Left ventricle myocardium inferior (tissue), 1 donor: ENCODE results near the gene CPAMD8. TPM values are rescaled to one million over a fixed set of nuclear protein-coding genes. Genes with fewer than 3 reads are reported as not detected.

Source experiments
- DNase-seq: peaks from one replicate; pipeline ENCODE4 v3.0.0-alpha.2; 2020
- H3K27ac ChIP-seq: fragments of 200-600 bp; replicated peaks from 2 replicates; pipeline ENCODE4 v1.8.0; 2021
- H3K27me3 ChIP-seq: fragments of 200-600 bp; 2 replicates; pipeline ENCODE4 v1.8.0; 2021; ENCODE audit warnings: low read depth
- H3K36me3 ChIP-seq: fragments of 200-600 bp; 2 replicates; pipeline ENCODE4 v1.8.0; 2021
- H3K4me1 ChIP-seq: fragments of 200-600 bp; 2 replicates; pipeline ENCODE4 v1.8.0; 2021
- H3K4me3 ChIP-seq: fragments of 200-600 bp; 2 replicates; pipeline ENCODE4 v1.8.0; 2021; ENCODE audit warnings: mild to moderate bottlenecking, moderate library complexity
- H3K9me3 ChIP-seq: fragments of 200-600 bp; replicated peaks from 2 replicates; pipeline ENCODE4 v1.8.0; 2021
- CTCF ChIP-seq: fragments of 200-600 bp; IDR thresholded peaks from 2 replicates; pipeline ENCODE4 v1.8.0; 2021; ENCODE audit warnings: antibody characterized with exemption, mild to moderate bottlenecking, borderline replicate concordance
- intact Hi-C: fragments of 100-400 bp; cut with micrococcal nuclease; formaldehyde crosslinking; loops from one replicate; pipeline ENCODE4 v1.11.0; 2022
- total RNA-seq: library from RNA; stranded (reverse); fragmentation: NEBNext Ultra II Directional; extraction: Animal tissue kit (Norgen Biotek cat#: 25700); gene quantifications from one replicate; pipeline ENCODE4 v1.2.1, GENCODE V29; 2021
- donor health status: DM: no; HTN: yes; CAD: no; lungs with severe emphysema.

CPAMD8 gene
- total RNA-seq, 1 donor from 2014 or later: 13.7 TPM

DNA sequence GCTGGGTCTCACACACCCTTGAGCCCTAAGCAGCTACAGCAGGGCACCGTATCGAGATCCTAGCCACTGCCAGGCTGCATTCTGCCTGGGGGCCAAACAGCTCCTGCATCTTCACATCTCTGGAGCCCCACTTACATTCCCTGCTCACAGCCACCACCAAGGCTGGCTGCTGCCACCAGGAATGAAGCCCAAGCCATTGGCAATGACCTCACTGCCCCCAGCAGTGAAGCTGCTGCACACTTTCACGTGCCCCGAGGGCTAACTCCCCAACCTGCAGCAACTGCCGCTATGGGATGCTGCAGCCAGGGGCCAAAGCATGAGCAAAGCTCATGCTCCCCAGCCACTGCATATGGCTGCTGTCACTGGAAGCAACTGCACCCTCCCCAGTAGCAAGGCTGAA is 95.9 kb downstream of the CPAMD8 start:
- H3K27ac ChIP-seq: no peak overlapping the region
- H3K4me3 ChIP-seq: no peak overlapping the region
- H3K4me1 ChIP-seq: no peaks in the 10 kb centered on the region
- TF ChIP-seq CTCF: no peak
- H3K36me3 ChIP-seq: peaks cover 12% of the 10 kb centered on the region
- intact Hi-C loops: no loop called here
- peaks cover 11% of the 10 kb centered on the region for H3K27me3 ChIP-seq
- DNase-seq: no peak
- peaks cover 53% of the 10 kb centered on the region for H3K9me3 ChIP-seq

DNA sequence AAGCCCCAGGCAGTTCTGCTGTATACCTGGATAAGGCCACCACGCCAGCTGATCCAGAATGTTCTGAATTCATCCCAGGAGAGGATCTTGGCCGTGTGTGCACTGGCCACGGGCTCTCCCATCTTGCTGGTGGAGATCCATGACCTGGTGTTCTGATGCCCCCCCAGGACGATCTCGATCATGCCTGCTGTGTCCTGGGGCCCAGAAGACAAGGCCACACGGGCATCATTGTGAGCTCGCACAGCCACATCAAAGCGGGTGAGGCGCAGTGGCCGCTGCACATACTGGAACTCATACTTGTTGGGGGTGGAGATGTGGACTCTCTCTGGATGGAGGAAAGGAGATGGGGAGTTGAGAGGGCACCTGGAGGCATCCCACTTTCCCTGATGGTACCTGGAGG is 97.7 kb downstream of the CPAMD8 start:
- no peak for DNase-seq
- intact Hi-C loops: no loop called here
- Histone ChIP-seq H3K27me3 (peaks cover 11% of the 10 kb centered on the region), H3K9me3 (peaks cover 45% of the 10 kb centered on the region), H3K4me1 (no peaks in the 10 kb centered on the region), H3K27ac (no peak overlapping the region), H3K36me3 (peaks cover 19% of the 10 kb centered on the region), H3K4me3 (no peak overlapping the region)
- TF ChIP-seq CTCF: no peak

GRCh38 chr19:16928351-16928750 is 98.3 kb downstream of the CPAMD8 start:
- Histone ChIP-seq H3K9me3 (peaks cover 39% of the 10 kb centered on the region), H3K4me3 (no peak overlapping the region)
- intact Hi-C loops: no loop called here

DNA sequence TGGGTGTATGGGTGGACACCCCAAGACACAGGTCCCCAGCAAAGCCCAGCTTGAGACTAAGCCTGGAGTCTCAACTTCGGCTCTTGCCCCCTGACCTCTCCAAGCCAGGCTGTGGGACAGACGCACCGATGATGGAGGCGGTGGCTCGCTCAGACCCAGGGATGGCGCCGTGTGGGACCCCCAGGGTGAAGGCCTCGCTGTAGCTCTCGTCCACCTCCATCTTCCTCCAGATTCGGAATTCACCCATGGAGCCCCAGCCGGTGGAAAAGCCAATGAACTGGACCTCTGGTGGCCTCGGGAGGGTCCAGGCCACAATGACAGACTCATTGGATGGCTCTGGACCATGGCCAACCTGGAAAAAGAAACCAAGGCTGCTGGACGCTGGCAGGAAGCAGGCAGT is 98.7 kb downstream of the CPAMD8 start:
- DNase-seq: no peak
- intact Hi-C loops: no loop called here
- Histone ChIP-seq H3K27me3 (peaks cover 11% of the 10 kb centered on the region), H3K27ac (no peak overlapping the region), H3K4me3 (no peak overlapping the region), H3K9me3 (peaks cover 37% of the 10 kb centered on the region), H3K4me1 (no peaks in the 10 kb centered on the region), H3K36me3 (peaks cover 19% of the 10 kb centered on the region)
- TF ChIP-seq CTCF: no peak

More at GRCh38 chr19:16928351-16928750, 98.3 kb downstream of the CPAMD8 start:
- peaks cover 19% of the 10 kb centered on the region for H3K36me3 ChIP-seq
- TF ChIP-seq CTCF: no peak
- H3K27me3 ChIP-seq: peaks cover 11% of the 10 kb centered on the region
- H3K4me1 ChIP-seq: no peaks in the 10 kb centered on the region
- no peak overlapping the region for H3K27ac ChIP-seq
- no peak for DNase-seq

DNA sequence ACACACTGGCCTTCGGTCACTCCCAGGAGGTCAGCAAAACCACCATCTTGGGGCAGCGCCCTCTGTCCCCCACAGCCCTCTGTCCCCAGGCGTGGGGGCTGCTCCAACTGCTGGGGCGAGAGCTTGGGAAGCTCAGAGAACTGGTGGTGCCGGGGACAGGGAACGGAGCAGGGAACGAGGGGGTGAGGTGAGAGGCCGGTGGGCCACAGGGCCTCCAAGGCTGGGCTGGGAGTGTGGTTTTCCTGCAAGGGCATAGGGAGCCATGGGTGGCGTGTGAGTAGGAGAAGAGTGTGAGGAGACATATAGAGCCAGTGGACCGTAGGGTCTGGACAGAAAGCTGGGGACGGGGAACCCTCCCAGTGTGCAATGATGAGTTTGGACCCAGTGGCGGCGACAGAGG is 103.7 kb downstream of the CPAMD8 start:
- Histone ChIP-seq H3K4me1 (no peaks in the 10 kb centered on the region), H3K27me3 (no peaks in the 10 kb centered on the region), H3K9me3 (peaks cover 32% of the 10 kb centered on the region), H3K4me3 (no peak overlapping the region), H3K36me3 (peaks cover 25% of the 10 kb centered on the region), H3K27ac (no peak overlapping the region)
- no peak for DNase-seq
- TF ChIP-seq CTCF: no peak
- intact Hi-C loops: no loop called here

DNA sequence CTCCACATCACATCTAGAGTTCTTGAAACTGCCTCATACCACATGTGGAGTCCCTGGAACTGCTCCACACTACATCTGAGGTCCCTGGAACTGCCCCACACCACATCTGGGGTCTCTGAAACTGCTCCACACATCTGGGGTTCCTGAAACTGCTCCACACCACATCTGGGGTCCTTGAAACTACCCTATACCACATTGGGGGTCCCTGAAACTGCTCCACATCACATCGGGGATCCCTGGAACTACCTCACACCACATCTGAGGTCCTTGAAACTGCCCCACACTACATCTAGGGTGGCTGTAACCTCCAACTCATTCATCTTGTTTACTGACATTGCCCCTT is 104.0 kb downstream of the CPAMD8 start:
- H3K27me3 ChIP-seq: no peaks in the 10 kb centered on the region
- no peak overlapping the region for H3K4me3 ChIP-seq
- DNase-seq: no peak
- no peaks in the 10 kb centered on the region for H3K4me1 ChIP-seq
- H3K27ac ChIP-seq: no peak overlapping the region
- no peak for TF ChIP-seq CTCF
- intact Hi-C loops: no loop called here
- peaks cover 32% of the 10 kb centered on the region for H3K9me3 ChIP-seq
- peaks cover 25% of the 10 kb centered on the region for H3K36me3 ChIP-seq
